ENCODE results near the gene GOSR2. TPM values are rescaled to one million over a fixed set of nuclear protein-coding genes. Genes with fewer than 3 reads are reported as not detected.
A peak's percentile ranks its signal among the peaks of the same experiment; 100 is the strongest.

GOSR2 gene
- total and polyA plus RNA-seq, 2 of the 13 experiments (the other 11 are each of a cell fraction or from before 2014, with no cell fraction given) = 61.5 to 63.9 TPM

GRCh38 chr17:46922804-46923635, at the start of gene GOSR2 (continued):
- peak; percentile 69 for TF ChIP-seq FOXP4 (CRISPR knock-in tag; IDR thresholded peaks at IDR 0.05)
- no peak for TF ChIP-seq STAT5B (CRISPR knock-in tag; IDR thresholded peaks at IDR 0.05)
- no peak for TF ChIP-seq HNRNPH1 (optimal IDR thresholded peaks at IDR 0.05; ENCODE audit: low read depth, low read length)
- peak; percentile 95 for TF ChIP-seq MEF2D (CRISPR knock-in tag; IDR thresholded peaks at IDR 0.05)
- peak; percentile 54; the same call in 1 of the 2 replicates for TF ChIP-seq MYPOP (CRISPR knock-in tag; IDR thresholded peaks at IDR 0.05)
- 0 out of 2 replicates have a peak, but pooled peaks have one; percentile 56 for TF ChIP-seq ZNF576 (CRISPR knock-in tag; IDR thresholded peaks at IDR 0.05)
- TF ChIP-seq ATF7 (IDR thresholded peaks at IDR 0.05) = no peak
- peak; percentile 71; the same call in 1 of the 2 replicates for TF ChIP-seq ATF7 (CRISPR knock-in tag; IDR thresholded peaks at IDR 0.05)
- TF ChIP-seq LCORL (IDR thresholded peaks at IDR 0.05) = peak; percentile 97
- peak; percentile 86 for TF ChIP-seq LCORL (CRISPR knock-in tag; IDR thresholded peaks at IDR 0.05)
- TF ChIP-seq ZNF33B (CRISPR knock-in tag; IDR thresholded peaks at IDR 0.05) = peak; percentile 74; the same call in 1 of the 2 replicates
- TF ChIP-seq DPF2 (CRISPR knock-in tag; IDR thresholded peaks at IDR 0.05; ENCODE audit: borderline replicate concordance, low read depth) = no peak; the same call in 1 of the 2 replicates
- TF ChIP-seq ZNF784 (CRISPR knock-in tag; IDR thresholded peaks at IDR 0.05; ENCODE audit: borderline replicate concordance) = peak; percentile 82; the same call in 1 of the 2 replicates
- peak; percentile 89 for TF ChIP-seq CHCHD3 (CRISPR knock-in tag; IDR thresholded peaks at IDR 0.05)
- TF ChIP-seq ZNF678 (CRISPR knock-in tag; IDR thresholded peaks at IDR 0.05) = peak; percentile 79
- TF ChIP-seq EHMT2 (IDR thresholded peaks at IDR 0.05; ENCODE audit: borderline replicate concordance, low read depth, low read length) = no peak; the same call in 1 of the 2 replicates
- peak; percentile 95 for TF ChIP-seq AHR (CRISPR knock-in tag; IDR thresholded peaks at IDR 0.05)
- TF ChIP-seq SIN3A (IDR thresholded peaks at IDR 0.05; ENCODE audit: borderline replicate concordance, low read depth, low read length) = peak; percentile 90
- TF ChIP-seq IRF2 (CRISPR knock-in tag; IDR thresholded peaks at IDR 0.05) = peak; percentile 95
- no peak for TF ChIP-seq AFF4 (CRISPR knock-in tag; IDR thresholded peaks at IDR 0.05)
- no peak for TF ChIP-seq MAFF (IDR thresholded peaks at IDR 0.05; ENCODE audit: low read depth, low read length)
- TF ChIP-seq SP2 (CRISPR knock-in tag; IDR thresholded peaks at IDR 0.05) = peak; percentile 77
- TF ChIP-seq U2AF2 (IDR thresholded peaks at IDR 0.05; ENCODE audit: low read depth, low read length) = no peak

Data from HepG2 (cell line).